PC-3 (cell line): ENCODE data around the gene SP140L. TPM values are rescaled to one million over a fixed set of nuclear protein-coding genes. Genes with fewer than 3 reads are reported as not detected.
A peak's percentile ranks its signal among the peaks of the same experiment; 100 is the strongest.
"Not testable (repeated sequence)": the region's sequence is repeated elsewhere in the genome, so short reads cannot be mapped to it uniquely, and the experiment has no call there.

Experiments
- ATAC-seq: fragments of 200-7000 bp; cut with Tn5 transposase; 2 replicates; pipeline ENCODE4 v1.9.1; 2020; ENCODE audit warnings: mild to moderate bottlenecking, moderate library complexity
- BruUV-seq: library from RNA; stranded (reverse); fragments of 400-500 nt; replicated peaks from 2 replicates; lab custom pipeline; 2021; lab: Mats Ljungman, UMichigan
- CTCF ChIA-PET: fragments of 300-600 bp; sonication (Branson Sonifier 250); formaldehyde crosslinking; loops from one replicate; lab custom pipeline; 2022; ENCODE audit warnings: antibody characterized with exemption; lab: Charles Lee
- POLR2A ChIA-PET: fragments of 300-600 bp; sonication (Branson Sonifier 250); formaldehyde crosslinking; loops from one replicate; lab custom pipeline; 2022; ENCODE audit warnings: antibody characterized with exemption; ENCODE audit not compliant: unreplicated experiment; lab: Charles Lee
- DNase-seq: peaks from one replicate; pipeline ENCODE4 v3.0.0-alpha.2; 2015
- H2AFZ ChIP-seq: fragments of 300-600 bp; sonication (generic); 2 replicates; pipeline ENCODE4 v1.6.0; 2016; ENCODE audit warnings: antibody characterized with exemption, low read length
- H3F3A ChIP-seq: fragments of 300-600 bp; sonication (generic); one replicate; pipeline ENCODE4 v1.6.0; 2017; ENCODE audit warnings: antibody characterized with exemption, low read length, control low read depth, mild to moderate bottlenecking; ENCODE audit not compliant: unreplicated experiment
- H3K27ac ChIP-seq: fragments of 300-600 bp; sonication (generic); 2 replicates; pipeline ENCODE4 v1.5.1; 2016; ENCODE audit warnings: mild to moderate bottlenecking, low read length
- H3K27me3 ChIP-seq: fragments of 300-600 bp; sonication (generic); 2 replicates; pipeline ENCODE4 v1.6.1; 2016; ENCODE audit warnings: low read length, mixed read lengths
- H3K36me3 ChIP-seq: fragments of 300-600 bp; sonication (generic); 2 replicates; pipeline ENCODE4 v1.6.1; 2016; ENCODE audit warnings: low read depth, mixed run types, low read length, mixed read lengths
- H3K4me1 ChIP-seq: fragments of 300-600 bp; sonication (generic); 2 replicates; pipeline ENCODE4 v1.5.1; 2016; ENCODE audit warnings: low read length; ENCODE audit not compliant: insufficient read depth
- H3K4me2 ChIP-seq: fragments of 300-600 bp; sonication (generic); 2 replicates; pipeline ENCODE4 v1.6.0; 2016; ENCODE audit warnings: low read length
- H3K4me3 ChIP-seq: fragments of 300-600 bp; sonication (generic); 2 replicates; pipeline ENCODE4 v1.5.1; 2016; ENCODE audit warnings: mild to moderate bottlenecking, low read length, mixed read lengths
- H3K79me2 ChIP-seq: fragments of 300-600 bp; sonication (generic); 2 replicates; pipeline ENCODE4 v1.6.1; 2017; ENCODE audit warnings: low read length, mixed read lengths
- H3K9ac ChIP-seq: fragments of 300-600 bp; sonication (generic); 2 replicates; pipeline ENCODE4 v1.6.0; 2016; ENCODE audit warnings: mild to moderate bottlenecking, low read length
- H3K9me2 ChIP-seq: fragments of 300-600 bp; sonication (generic); replicated peaks from 2 replicates; pipeline ENCODE4 v1.6.1; 2016; ENCODE audit warnings: mixed run types, low read length, mixed read lengths
- H3K9me3 ChIP-seq: fragments of 300-600 bp; sonication (generic); 2 replicates; pipeline ENCODE4 v1.6.1; 2016; ENCODE audit warnings: low read length, mixed read lengths
- H4K20me1 ChIP-seq: fragments of 300-600 bp; sonication (generic); 2 replicates; pipeline ENCODE4 v1.6.1; 2016; ENCODE audit warnings: low read length, mixed read lengths
- CTCF ChIP-seq: fragments of 300-600 bp; sonication (generic); conservative IDR thresholded peaks from 2 replicates; pipeline ENCODE4 v1.5.1; 2017; ENCODE audit warnings: antibody characterized with exemption, low read depth, mild to moderate bottlenecking, low read length
- EZH2 ChIP-seq: fragments of 300-600 bp; sonication (generic); IDR thresholded peaks from one replicate; pipeline ENCODE4 v1.6.1; 2017; ENCODE audit warnings: antibody characterized with exemption, mild to moderate bottlenecking, low read length; ENCODE audit not compliant: unreplicated experiment
- EZH2phosphoT487 ChIP-seq: fragments of 300-600 bp; sonication (generic); IDR thresholded peaks from 2 replicates; pipeline ENCODE4 v1.6.1; 2018; ENCODE audit warnings: mild to moderate bottlenecking, antibody characterized with exemption, low read length, borderline replicate concordance
- intact Hi-C: fragments of 100-400 bp; cut with micrococcal nuclease; formaldehyde crosslinking; loops from 2 replicates; pipeline ENCODE4 v1.9.0; 2023
- total RNA-seq: library from RNA; depleted of rRNA; stranded (reverse); fragments of >200 nt; gene quantifications from 2 replicates; pipeline ENCODE4 v1.2.3, GENCODE V29; 2014

The SP140L gene
- total RNA-seq, 1 experiment from 2014 or later: 2.8 TPM

GRCh38 chr2:230400041-230400440 is 73.0 kb downstream of the SP140L start:
- no TSS peak for BruUV-seq
- Histone ChIP-seq H3K27ac (no peak overlapping the region), H4K20me1 (no peaks in the 10 kb centered on the region), H3K4me1 (no peaks in the 10 kb centered on the region), H3F3A (no peaks in the 10 kb centered on the region), H3K79me2 (no peaks in the 10 kb centered on the region), H3K4me2 (no peak overlapping the region), H2AFZ (no peak overlapping the region), H3K9me3 (no peaks in the 10 kb centered on the region), H3K36me3 (no peaks in the 10 kb centered on the region), H3K9ac (no peak overlapping the region), H3K9me2 (no peaks in the 10 kb centered on the region), H3K27me3 (no peaks in the 10 kb centered on the region), H3K4me3 (no peak overlapping the region)
- POLR2A ChIA-PET: no interaction called here
- intact Hi-C loops: no loop called here
- TF ChIP-seq EZH2phosphoT487: no peak
- no peak for TF ChIP-seq CTCF
- CTCF ChIA-PET: no interaction called here
- no peak for DNase-seq
- no peak for ATAC-seq

GRCh38 chr2:230400454-230400853 is 73.5 kb downstream of the SP140L start:
- H3K4me2 ChIP-seq: no peak overlapping the region
- no peaks in the 10 kb centered on the region for H3K27me3 ChIP-seq
- no peak overlapping the region for H3K4me3 ChIP-seq
- POLR2A ChIA-PET: no interaction called here
- H3K4me1 ChIP-seq: no peaks in the 10 kb centered on the region
- no peaks in the 10 kb centered on the region for H3F3A ChIP-seq
- H3K36me3 ChIP-seq: no peaks in the 10 kb centered on the region
- H3K9me3 ChIP-seq: no peaks in the 10 kb centered on the region
- H3K9ac ChIP-seq: no peak overlapping the region
- no peaks in the 10 kb centered on the region for H3K79me2 ChIP-seq
- H2AFZ ChIP-seq: no peak overlapping the region
- TF ChIP-seq CTCF (no peak), EZH2phosphoT487 (no peak), EZH2 (no peak)
- intact Hi-C loops: no loop called here
- H3K27ac ChIP-seq: no peak overlapping the region
- CTCF ChIA-PET: no interaction called here
- H4K20me1 ChIP-seq: no peaks in the 10 kb centered on the region
- DNase-seq: no peak
- no peaks in the 10 kb centered on the region for H3K9me2 ChIP-seq
- no TSS peak for BruUV-seq
- ATAC-seq: no peak

- H3K27ac ChIP-seq, H3K36me3 ChIP-seq, H3K9ac ChIP-seq, H2AFZ ChIP-seq, H3K9me3 ChIP-seq, CTCF ChIA-PET, DNase-seq, intact Hi-C loops, H3K27me3 ChIP-seq, H3K4me1 ChIP-seq, H3K79me2 ChIP-seq, H4K20me1 ChIP-seq, POLR2A ChIA-PET, H3K4me2 ChIP-seq, H3F3A ChIP-seq, H3K4me3 ChIP-seq, H3K9me2 ChIP-seq, BruUV-seq: not testable (repeated sequence)
- peak; percentile 38; the same call in 1 of the 2 replicates for ATAC-seq
These were observed 74.0 kb downstream of the SP140L start for GRCh38 chr2:230401026-230401425.
